ENCODE data around the gene SYTL2.
A peak's percentile ranks its signal among the peaks of the same experiment; 100 is the strongest.

SYTL2 gene

GRCh38 chr11:85724748-85725465 is 86.0 kb downstream of the SYTL2 start:
- no peak for DNase-seq

GRCh38 chr11:85723088-85723487 is 87.9 kb downstream of the SYTL2 start:
- DNase-seq, result no peak

- no peak for DNase-seq
These were observed 89.8 kb downstream of the SYTL2 start for GRCh38 chr11:85721191-85721590.

- DNase-seq, result peak; percentile 1
These were observed 91.7 kb downstream of the SYTL2 start for GRCh38 chr11:85718991-85719807.

- no peak for DNase-seq
These were observed 92.6 kb downstream of the SYTL2 start for GRCh38 chr11:85718126-85718943.

GRCh38 chr11:85717429-85717828 is 93.5 kb downstream of the SYTL2 start:
- no peak for DNase-seq

- DNase-seq, result no peak
These were observed 98.0 kb downstream of the SYTL2 start for GRCh38 chr11:85712953-85713352.

GRCh38 chr11:85710917-85711316 is 100.0 kb downstream of the SYTL2 start:
- DNase-seq, result no peak

GRCh38 chr11:85709941-85710702 is 100.8 kb downstream of the SYTL2 start:
- no peak for DNase-seq

GRCh38 chr11:85705800-85706199 is 105.1 kb downstream of the SYTL2 start:
- DNase-seq, result no peak

GRCh38 chr11:85704967-85705366 is 106.0 kb downstream of the SYTL2 start:
- DNase-seq, result no peak

- DNase-seq, result no peak
These were observed 110.8 kb downstream of the SYTL2 start for GRCh38 chr11:85699957-85700741.

- DNase-seq, result no peak
These were observed 112.7 kb downstream of the SYTL2 start for GRCh38 chr11:85698195-85698594.

GRCh38 chr11:85697747-85698146 is 113.2 kb downstream of the SYTL2 start:
- DNase-seq, result no peak

GRCh38 chr11:85695546-85695945 is 115.4 kb downstream of the SYTL2 start:
- no peak for DNase-seq

- DNase-seq, result peak; percentile 5
These were observed 116.5 kb downstream of the SYTL2 start for GRCh38 chr11:85694385-85694980.

GRCh38 chr11:85685820-85686459 is 125.0 kb downstream of the SYTL2 start, which contains the start of gene CCDC89:
CCDC89 (minus strand) TSS chr11:85686195; CDS start chr11:85686130, 65 bp downstream.
- peak; percentile 62 for DNase-seq

GRCh38 chr11:85685125-85685819 is 125.7 kb downstream of the SYTL2 start:
- peak; percentile 40 for DNase-seq

- no peak for DNase-seq
These were observed 128.3 kb downstream of the SYTL2 start for GRCh38 chr11:85682330-85683305.

All from NCI-H82 (cell line).